NT2/D1 (cell line): ENCODE results near the gene ADSS1.

Experiments
- YY1 ChIP-seq: IDR thresholded peaks from 2 replicates; pipeline ENCODE4 v1.6.1; 2011; ENCODE audit not compliant: insufficient read length, insufficient read depth
- ZNF274 ChIP-seq: IDR thresholded peaks from 2 replicates; pipeline ENCODE4 v1.6.1; 2011; ENCODE audit warnings: mild to moderate bottlenecking, low read depth, low read length

DNA sequence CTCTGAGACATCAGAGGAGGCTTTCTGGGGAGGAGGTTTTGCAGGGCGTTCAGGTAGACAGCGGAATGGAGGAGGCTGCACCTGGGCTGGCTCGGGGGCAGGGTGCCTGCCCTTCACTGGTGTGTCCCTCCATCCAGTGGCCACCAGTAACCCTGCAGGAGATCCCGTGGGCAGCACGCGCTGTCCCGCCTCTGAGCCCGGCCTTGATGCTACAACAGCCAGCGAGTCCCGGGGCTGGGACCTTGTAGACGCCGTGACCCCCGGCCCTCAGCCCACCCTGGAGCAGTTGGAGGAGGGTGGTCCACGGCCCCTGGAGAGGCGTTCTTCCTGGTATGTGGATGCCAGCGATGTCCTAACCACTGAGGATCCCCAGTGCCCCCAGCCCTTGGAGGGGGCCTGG, 10.0 kb upstream of the ADSS1 start:
- TF ChIP-seq ZNF274 (no peak), YY1 (no peak)
